WTC11 (cell line): ENCODE measurements around the gene GLT6D1. TPM values are rescaled to one million over a fixed set of nuclear protein-coding genes. Genes with fewer than 3 reads are reported as not detected.
"Not testable (repeated sequence)": the region's sequence is repeated elsewhere in the genome, so short reads cannot be mapped to it uniquely, and the experiment has no call there.

Experiments
- ATAC-seq: fragments of 200-7000 bp; cut with Tn5 transposase; 2 replicates; pipeline ENCODE4 v1.10.0; 2021; ENCODE audit warnings: mild to moderate bottlenecking, moderate library complexity
- CTCF ChIA-PET: fragments of 300-600 bp; sonication (Branson Sonifier 250); formaldehyde crosslinking; loops from one replicate; lab custom pipeline; 2021; ENCODE audit warnings: antibody characterized with exemption; lab: Charles Lee
- POLR2A ChIA-PET: fragments of 350-600 bp; sonication (Branson Sonifier 250); formaldehyde crosslinking; loops from one replicate; lab custom pipeline; 2021; ENCODE audit warnings: antibody characterized with exemption; lab: Charles Lee
- DNase-seq: peaks from one replicate; pipeline ENCODE4 v3.0.0; 2021; ENCODE audit warnings: low spot score
- H3K27ac Mint-ChIP-seq: 2 replicates; pipeline ENCODE4 v1.8.0; 2021; ENCODE audit warnings: mixed read lengths
- H3K27me3 Mint-ChIP-seq: 2 replicates; pipeline ENCODE4 v1.8.0; 2021; ENCODE audit warnings: low read depth, mild to moderate bottlenecking, moderate library complexity, mixed read lengths
- H3K36me3 Mint-ChIP-seq: 2 replicates; pipeline ENCODE4 v1.8.0; 2021; ENCODE audit warnings: mixed read lengths
- H3K4me1 Mint-ChIP-seq: 2 replicates; pipeline ENCODE4 v1.8.0; 2022; ENCODE audit warnings: mixed read lengths
- H3K4me3 Mint-ChIP-seq: 2 replicates; pipeline ENCODE4 v1.8.0; 2021; ENCODE audit warnings: mild to moderate bottlenecking, moderate library complexity, mixed read lengths
- H3K9me3 Mint-ChIP-seq: 2 replicates; pipeline ENCODE4 v1.8.0; 2021; ENCODE audit warnings: mixed read lengths
- ATF1 ChIP-seq: sonication (generic); formaldehyde crosslinking; IDR thresholded peaks from 2 replicates; pipeline ENCODE4 v1.8.1; 2023; ENCODE audit warnings: mild to moderate bottlenecking, moderate library complexity, missing genetic modification reagents
- ATF2 ChIP-seq: sonication (generic); formaldehyde crosslinking; IDR thresholded peaks from 2 replicates; pipeline ENCODE4 v1.8.1; 2022; ENCODE audit warnings: low read depth, missing genetic modification reagents, borderline replicate concordance
- CBFB ChIP-seq: sonication (generic); formaldehyde crosslinking; IDR thresholded peaks from 2 replicates; pipeline ENCODE4 v1.8.1; 2022; ENCODE audit warnings: mild to moderate bottlenecking, low read depth, missing genetic modification reagents
- EMX1 ChIP-seq: fragments of 250-450 bp; sonication (Bioruptor Pico); IDR thresholded peaks from 2 replicates; pipeline ENCODE4 v1.8.0; 2021; ENCODE audit warnings: mild to moderate bottlenecking
- JAZF1 ChIP-seq: fragments of 250-450 bp; sonication (Bioruptor Pico); IDR thresholded peaks from 2 replicates; pipeline ENCODE4 v1.9.0; 2021; ENCODE audit warnings: moderate library complexity, mild to moderate bottlenecking, inconsistent platforms
- NFATC4 ChIP-seq: fragments of 250-450 bp; sonication (Bioruptor Pico); IDR thresholded peaks from 2 replicates; pipeline ENCODE4 v1.9.0; 2021; ENCODE audit warnings: mild to moderate bottlenecking
- NFE2L1 ChIP-seq: sonication (generic); formaldehyde crosslinking; IDR thresholded peaks from 2 replicates; pipeline ENCODE4 v1.8.1; 2023; ENCODE audit warnings: missing genetic modification reagents
- NFYB ChIP-seq: sonication (generic); formaldehyde crosslinking; conservative IDR thresholded peaks from 2 replicates; pipeline ENCODE4 v1.8.0; 2022; ENCODE audit warnings: low read depth, missing genetic modification reagents
- NR2C2 ChIP-seq: sonication (generic); formaldehyde crosslinking; IDR thresholded peaks from 2 replicates; pipeline ENCODE4 v1.8.0; 2022; ENCODE audit warnings: mild to moderate bottlenecking, missing genetic modification reagents
- PRDM15 ChIP-seq: sonication (generic); formaldehyde crosslinking; IDR thresholded peaks from 2 replicates; pipeline ENCODE4 v1.8.0; 2022; ENCODE audit warnings: missing genetic modification reagents
- RORB ChIP-seq: fragments of 250-450 bp; sonication (Bioruptor Pico); IDR thresholded peaks from 2 replicates; pipeline ENCODE4 v1.9.0; 2021; ENCODE audit warnings: mild to moderate bottlenecking
- STAT6 ChIP-seq: sonication (generic); formaldehyde crosslinking; conservative IDR thresholded peaks from 2 replicates; pipeline ENCODE4 v1.8.1; 2023; ENCODE audit warnings: mild to moderate bottlenecking, low read depth, missing genetic modification reagents, moderate library complexity
- ZBTB21 ChIP-seq: sonication (generic); formaldehyde crosslinking; IDR thresholded peaks from 2 replicates; pipeline ENCODE4 v1.8.1; 2023; ENCODE audit warnings: mild to moderate bottlenecking, missing genetic modification reagents, borderline replicate concordance
- ZNF232 ChIP-seq: sonication (generic); formaldehyde crosslinking; IDR thresholded peaks from 2 replicates; pipeline ENCODE4 v1.8.0; 2022; ENCODE audit warnings: mild to moderate bottlenecking, missing genetic modification reagents
- total RNA-seq: library from RNA; stranded (reverse); gene quantifications from 3 replicates; pipeline ENCODE4 v1.2.3, GENCODE V29; 2021
- TF ChIP-seq, protein P1 (sequence below): fragments of 250-450 bp; sonication (Bioruptor Pico); IDR thresholded peaks from 2 replicates; pipeline ENCODE4 v2.1.2; 2022; ENCODE audit warnings: mild to moderate bottlenecking, moderate library complexity
- TF ChIP-seq, protein P2 (sequence below): sonication (generic); formaldehyde crosslinking; IDR thresholded peaks from 2 replicates; pipeline ENCODE4 v1.8.0; 2023; ENCODE audit warnings: missing genetic modification reagents
- TF ChIP-seq, protein P3 (sequence below): sonication (generic); formaldehyde crosslinking; IDR thresholded peaks from 2 replicates; pipeline ENCODE4 v1.8.1; 2022; ENCODE audit warnings: low read depth, mild to moderate bottlenecking, moderate library complexity, missing genetic modification reagents, borderline replicate concordance
- TF ChIP-seq, protein P4 (sequence below): sonication (generic); formaldehyde crosslinking; IDR thresholded peaks from 2 replicates; pipeline ENCODE4 v1.8.1; 2023; ENCODE audit warnings: mild to moderate bottlenecking, missing genetic modification reagents, borderline replicate concordance

Gene GLT6D1
- total RNA-seq, 1 experiment from 2014 or later = 0.37 TPM

- Mint-ChIP-seq H3K27me3 (peaks cover 15% of the 10 kb centered on the region), H3K36me3 (peaks cover 63% of the 10 kb centered on the region), H3K9me3 (peaks cover 78% of the 10 kb centered on the region), H3K4me3 (no peak overlapping the region), H3K27ac (no peak overlapping the region), H3K4me1 (peaks cover 13% of the 10 kb centered on the region)
- ChIA-PET POLR2A (no interaction called here), CTCF (no interaction called here)
- DNase-seq (no peak), ATAC-seq (no peak)
- TF ChIP-seq NFE2L1 = no peak
- TF ChIP-seq, protein P1, sequence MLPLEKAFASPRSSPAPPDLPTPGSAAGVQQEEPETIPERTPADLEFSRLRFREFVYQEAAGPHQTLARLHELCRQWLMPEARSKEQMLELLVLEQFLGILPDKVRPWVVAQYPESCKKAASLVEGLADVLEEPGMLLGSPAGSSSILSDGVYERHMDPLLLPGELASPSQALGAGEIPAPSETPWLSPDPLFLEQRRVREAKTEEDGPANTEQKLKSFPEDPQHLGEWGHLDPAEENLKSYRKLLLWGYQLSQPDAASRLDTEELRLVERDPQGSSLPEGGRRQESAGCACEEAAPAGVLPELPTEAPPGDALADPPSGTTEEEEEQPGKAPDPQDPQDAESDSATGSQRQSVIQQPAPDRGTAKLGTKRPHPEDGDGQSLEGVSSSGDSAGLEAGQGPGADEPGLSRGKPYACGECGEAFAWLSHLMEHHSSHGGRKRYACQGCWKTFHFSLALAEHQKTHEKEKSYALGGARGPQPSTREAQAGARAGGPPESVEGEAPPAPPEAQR = no peak
- no peak for TF ChIP-seq ATF1
- TF ChIP-seq, protein P2, sequence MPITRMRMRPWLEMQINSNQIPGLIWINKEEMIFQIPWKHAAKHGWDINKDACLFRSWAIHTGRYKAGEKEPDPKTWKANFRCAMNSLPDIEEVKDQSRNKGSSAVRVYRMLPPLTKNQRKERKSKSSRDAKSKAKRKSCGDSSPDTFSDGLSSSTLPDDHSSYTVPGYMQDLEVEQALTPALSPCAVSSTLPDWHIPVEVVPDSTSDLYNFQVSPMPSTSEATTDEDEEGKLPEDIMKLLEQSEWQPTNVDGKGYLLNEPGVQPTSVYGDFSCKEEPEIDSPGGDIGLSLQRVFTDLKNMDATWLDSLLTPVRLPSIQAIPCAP (CRISPR knock-in tag) = no peak
- TF ChIP-seq PRDM15 = no peak
- no peak for TF ChIP-seq EMX1 (CRISPR knock-in tag)
- TF ChIP-seq NFYB (CRISPR knock-in tag) = no peak
- TF ChIP-seq ZNF232 (CRISPR knock-in tag) = no peak
- no peak for TF ChIP-seq RORB
- no peak for TF ChIP-seq CBFB (CRISPR knock-in tag)
- no peak for TF ChIP-seq ZBTB21
- TF ChIP-seq NR2C2 (CRISPR knock-in tag) = no peak
These were observed 1.7 kb upstream of the GLT6D1 start for GRCh38 chr9:135641047-135641446.

GRCh38 chr9:135636930-135637530, 2.3 kb downstream of the GLT6D1 start:
- H3K27ac Mint-ChIP-seq, POLR2A ChIA-PET, H3K27me3 Mint-ChIP-seq, H3K4me3 Mint-ChIP-seq, CTCF ChIA-PET, DNase-seq, ATAC-seq, H3K4me1 Mint-ChIP-seq: not testable (repeated sequence)
- Mint-ChIP-seq H3K9me3 (peaks cover 62% of the 10 kb centered on the region), H3K36me3 (peaks cover 47% of the 10 kb centered on the region)

- H3K27ac Mint-ChIP-seq = no peak overlapping the region
- H3K36me3 Mint-ChIP-seq = peaks cover 40% of the 10 kb centered on the region
- ChIA-PET CTCF (interaction anchor here (1.1 kb wide), 1 partner anchor 128 kb away, joined by 3 read pairs; no protein-coding TSS in a partner anchor), POLR2A (no interaction called here)
- H3K4me3 Mint-ChIP-seq = no peak overlapping the region
- H3K9me3 Mint-ChIP-seq = peaks cover 55% of the 10 kb centered on the region
- peaks cover 5% of the 10 kb centered on the region; the same call in 1 of the 2 replicates for H3K27me3 Mint-ChIP-seq
- ATAC-seq (no peak), DNase-seq (no peak)
- peaks cover 9% of the 10 kb centered on the region for H3K4me1 Mint-ChIP-seq
- TF ChIP-seq STAT6 (CRISPR knock-in tag) = no peak
- TF ChIP-seq, protein P3, sequence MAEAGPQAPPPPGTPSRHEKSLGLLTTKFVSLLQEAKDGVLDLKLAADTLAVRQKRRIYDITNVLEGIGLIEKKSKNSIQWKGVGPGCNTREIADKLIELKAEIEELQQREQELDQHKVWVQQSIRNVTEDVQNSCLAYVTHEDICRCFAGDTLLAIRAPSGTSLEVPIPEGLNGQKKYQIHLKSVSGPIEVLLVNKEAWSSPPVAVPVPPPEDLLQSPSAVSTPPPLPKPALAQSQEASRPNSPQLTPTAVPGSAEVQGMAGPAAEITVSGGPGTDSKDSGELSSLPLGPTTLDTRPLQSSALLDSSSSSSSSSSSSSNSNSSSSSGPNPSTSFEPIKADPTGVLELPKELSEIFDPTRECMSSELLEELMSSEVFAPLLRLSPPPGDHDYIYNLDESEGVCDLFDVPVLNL (CRISPR knock-in tag) = no peak
- TF ChIP-seq ATF2 (CRISPR knock-in tag) = no peak
- no peak for TF ChIP-seq NFATC4 (CRISPR knock-in tag)
- TF ChIP-seq, protein P4, sequence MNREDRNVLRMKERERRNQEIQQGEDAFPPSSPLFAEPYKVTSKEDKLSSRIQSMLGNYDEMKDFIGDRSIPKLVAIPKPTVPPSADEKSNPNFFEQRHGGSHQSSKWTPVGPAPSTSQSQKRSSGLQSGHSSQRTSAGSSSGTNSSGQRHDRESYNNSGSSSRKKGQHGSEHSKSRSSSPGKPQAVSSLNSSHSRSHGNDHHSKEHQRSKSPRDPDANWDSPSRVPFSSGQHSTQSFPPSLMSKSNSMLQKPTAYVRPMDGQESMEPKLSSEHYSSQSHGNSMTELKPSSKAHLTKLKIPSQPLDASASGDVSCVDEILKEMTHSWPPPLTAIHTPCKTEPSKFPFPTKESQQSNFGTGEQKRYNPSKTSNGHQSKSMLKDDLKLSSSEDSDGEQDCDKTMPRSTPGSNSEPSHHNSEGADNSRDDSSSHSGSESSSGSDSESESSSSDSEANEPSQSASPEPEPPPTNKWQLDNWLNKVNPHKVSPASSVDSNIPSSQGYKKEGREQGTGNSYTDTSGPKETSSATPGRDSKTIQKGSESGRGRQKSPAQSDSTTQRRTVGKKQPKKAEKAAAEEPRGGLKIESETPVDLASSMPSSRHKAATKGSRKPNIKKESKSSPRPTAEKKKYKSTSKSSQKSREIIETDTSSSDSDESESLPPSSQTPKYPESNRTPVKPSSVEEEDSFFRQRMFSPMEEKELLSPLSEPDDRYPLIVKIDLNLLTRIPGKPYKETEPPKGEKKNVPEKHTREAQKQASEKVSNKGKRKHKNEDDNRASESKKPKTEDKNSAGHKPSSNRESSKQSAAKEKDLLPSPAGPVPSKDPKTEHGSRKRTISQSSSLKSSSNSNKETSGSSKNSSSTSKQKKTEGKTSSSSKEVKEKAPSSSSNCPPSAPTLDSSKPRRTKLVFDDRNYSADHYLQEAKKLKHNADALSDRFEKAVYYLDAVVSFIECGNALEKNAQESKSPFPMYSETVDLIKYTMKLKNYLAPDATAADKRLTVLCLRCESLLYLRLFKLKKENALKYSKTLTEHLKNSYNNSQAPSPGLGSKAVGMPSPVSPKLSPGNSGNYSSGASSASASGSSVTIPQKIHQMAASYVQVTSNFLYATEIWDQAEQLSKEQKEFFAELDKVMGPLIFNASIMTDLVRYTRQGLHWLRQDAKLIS (CRISPR knock-in tag) = no peak
- no peak for TF ChIP-seq JAZF1 (CRISPR knock-in tag)
These were observed 6.5 kb downstream of the GLT6D1 start for GRCh38 chr9:135632841-135633240.
